ENCODE results near the gene SLC35B2. TPM values are rescaled to one million over a fixed set of nuclear protein-coding genes. Genes with fewer than 3 reads are reported as not detected.

SLC35B2 gene
- total RNA-seq, 2 experiments from 2014 or later, result 22.8 to 24.9 TPM

- Mint-ChIP-seq H3K9me3 (no peaks in the 10 kb centered on the region), H3K36me3 (no peaks in the 10 kb centered on the region), H3K4me1 (peaks cover 3% of the 10 kb centered on the region), H3K27ac (no peak overlapping the region), H3K4me3 (no peak overlapping the region), H3K27me3 (peaks cover 61% of the 10 kb centered on the region)
- peak; percentile 58 for DNase-seq
These were observed 18.7 kb upstream of the SLC35B2 start for GRCh38 chr6:44275749-44276648.

- peaks cover 4% of the 10 kb centered on the region for H3K4me1 Mint-ChIP-seq
- no peak for DNase-seq
- no peak overlapping the region for H3K4me3 Mint-ChIP-seq
- H3K27me3 Mint-ChIP-seq, result peaks cover 63% of the 10 kb centered on the region
- no peaks in the 10 kb centered on the region for H3K36me3 Mint-ChIP-seq
- H3K9me3 Mint-ChIP-seq, result no peaks in the 10 kb centered on the region
- no peak overlapping the region for H3K27ac Mint-ChIP-seq
These were observed 18.0 kb upstream of the SLC35B2 start for GRCh38 chr6:44275271-44275748.

GRCh38 chr6:44273617-44274016 lies 16.3 kb upstream of the SLC35B2 start:
- Mint-ChIP-seq H3K27me3 (peaks cover 69% of the 10 kb centered on the region), H3K9me3 (no peaks in the 10 kb centered on the region), H3K4me3 (no peak overlapping the region), H3K27ac (no peak overlapping the region), H3K4me1 (peaks cover 14% of the 10 kb centered on the region), H3K36me3 (no peaks in the 10 kb centered on the region)
- no peak for DNase-seq

GRCh38 chr6:44272999-44273566 lies 15.8 kb upstream of the SLC35B2 start:
- Mint-ChIP-seq H3K9me3 (no peaks in the 10 kb centered on the region), H3K36me3 (no peaks in the 10 kb centered on the region), H3K4me3 (no peak overlapping the region), H3K27ac (no peak overlapping the region), H3K4me1 (peaks cover 14% of the 10 kb centered on the region), H3K27me3 (peaks cover 72% of the 10 kb centered on the region)
- DNase-seq, result no peak

- Mint-ChIP-seq H3K27me3 (peaks cover 66% of the 10 kb centered on the region), H3K4me1 (peaks cover 14% of the 10 kb centered on the region), H3K4me3 (no peak overlapping the region), H3K36me3 (no peaks in the 10 kb centered on the region), H3K27ac (no peak overlapping the region), H3K9me3 (no peaks in the 10 kb centered on the region)
- no peak for DNase-seq
These were observed 15.2 kb upstream of the SLC35B2 start for GRCh38 chr6:44272529-44272928.

- no peaks in the 10 kb centered on the region for H3K9me3 Mint-ChIP-seq
- DNase-seq, result no peak
- H3K27ac Mint-ChIP-seq, result no peak overlapping the region
- no peak overlapping the region for H3K4me3 Mint-ChIP-seq
- H3K36me3 Mint-ChIP-seq, result no peaks in the 10 kb centered on the region
- peaks cover 62% of the 10 kb centered on the region for H3K27me3 Mint-ChIP-seq
- H3K4me1 Mint-ChIP-seq, result peaks cover 16% of the 10 kb centered on the region
These were observed 14.6 kb upstream of the SLC35B2 start for GRCh38 chr6:44271914-44272313.

GRCh38 chr6:44271406-44271723 lies 14.0 kb upstream of the SLC35B2 start:
- peak overlapping the region; percentile 68 for H3K4me3 Mint-ChIP-seq

GRCh38 chr6:44270526-44271405 lies 13.4 kb upstream of the SLC35B2 start:
- Mint-ChIP-seq H3K9me3 (no peaks in the 10 kb centered on the region), H3K4me1 (peaks cover 28% of the 10 kb centered on the region), H3K27me3 (peaks cover 59% of the 10 kb centered on the region), H3K4me3 (peak overlapping the region; percentile 68), H3K27ac (no peak overlapping the region), H3K36me3 (no peaks in the 10 kb centered on the region)
- no peak for DNase-seq

More at GRCh38 chr6:44271406-44271723, 14.0 kb upstream of the SLC35B2 start:
- H3K27me3 Mint-ChIP-seq, result peaks cover 59% of the 10 kb centered on the region
- H3K9me3 Mint-ChIP-seq, result no peaks in the 10 kb centered on the region
- no peaks in the 10 kb centered on the region for H3K36me3 Mint-ChIP-seq
- no peak for DNase-seq
- H3K27ac Mint-ChIP-seq, result no peak overlapping the region
- peaks cover 22% of the 10 kb centered on the region for H3K4me1 Mint-ChIP-seq

- Mint-ChIP-seq H3K4me1 (peaks cover 29% of the 10 kb centered on the region), H3K36me3 (no peaks in the 10 kb centered on the region), H3K27ac (no peak within 1 kb of the TSS), H3K4me3 (peak within 1 kb of the TSS; percentile 68), H3K27me3 (peaks cover 58% of the 10 kb centered on the region), H3K9me3 (no peaks in the 10 kb centered on the region)
- peak; percentile 24 for DNase-seq
These were observed 12.7 kb upstream of the SLC35B2 start, which contains the start of gene TMEM151B for GRCh38 chr6:44269921-44270525. Gene TMEM151B (plus strand): TSS chr6:44270450. CDS start chr6:44270743, 293 bp downstream.

- no peaks in the 10 kb centered on the region for H3K9me3 Mint-ChIP-seq
- H3K36me3 Mint-ChIP-seq, result peaks cover 3% of the 10 kb centered on the region
- H3K27me3 Mint-ChIP-seq, result peaks cover 51% of the 10 kb centered on the region
- H3K4me3 Mint-ChIP-seq, result no peak overlapping the region
- H3K27ac Mint-ChIP-seq, result no peak overlapping the region
- H3K4me1 Mint-ChIP-seq, result peaks cover 29% of the 10 kb centered on the region
- DNase-seq, result no peak
These were observed 12.0 kb upstream of the SLC35B2 start for GRCh38 chr6:44269178-44269920.

GRCh38 chr6:44268095-44268628 lies 10.8 kb upstream of the SLC35B2 start:
- Mint-ChIP-seq H3K27ac (no peak overlapping the region), H3K27me3 (peaks cover 46% of the 10 kb centered on the region), H3K36me3 (peaks cover 14% of the 10 kb centered on the region), H3K9me3 (no peaks in the 10 kb centered on the region), H3K4me3 (no peak overlapping the region), H3K4me1 (peaks cover 35% of the 10 kb centered on the region)
- peak; percentile 49 for DNase-seq

GRCh38 chr6:44267252-44267651 lies 9.9 kb upstream of the SLC35B2 start:
- H3K36me3 Mint-ChIP-seq, result peaks cover 19% of the 10 kb centered on the region
- no peak overlapping the region for H3K27ac Mint-ChIP-seq
- no peak for DNase-seq
- peaks cover 45% of the 10 kb centered on the region for H3K4me1 Mint-ChIP-seq
- peaks cover 37% of the 10 kb centered on the region for H3K27me3 Mint-ChIP-seq
- H3K9me3 Mint-ChIP-seq, result no peaks in the 10 kb centered on the region
- H3K4me3 Mint-ChIP-seq, result no peak overlapping the region

GRCh38 chr6:44266347-44266746 lies 9.0 kb upstream of the SLC35B2 start:
- Mint-ChIP-seq H3K9me3 (no peaks in the 10 kb centered on the region), H3K36me3 (peaks cover 19% of the 10 kb centered on the region), H3K4me1 (peaks cover 49% of the 10 kb centered on the region), H3K27ac (peak overlapping the region; percentile 83), H3K27me3 (peaks cover 28% of the 10 kb centered on the region), H3K4me3 (peak overlapping the region; percentile 51)
- peak; percentile 21 for DNase-seq
